CD4-positive, alpha-beta T cell treated with Interleukin-10 for 1 hour (primary cell): ENCODE measurements around the gene CD53.
"Not testable (repeated sequence)": the region's sequence is repeated elsewhere in the genome, so short reads cannot be mapped to it uniquely, and the experiment has no call there.

ENCODE experiments used
- DNase-seq: peaks from one replicate; pipeline ENCODE4 v3.0.0-alpha.2; 2020

CD53 gene, protein sequence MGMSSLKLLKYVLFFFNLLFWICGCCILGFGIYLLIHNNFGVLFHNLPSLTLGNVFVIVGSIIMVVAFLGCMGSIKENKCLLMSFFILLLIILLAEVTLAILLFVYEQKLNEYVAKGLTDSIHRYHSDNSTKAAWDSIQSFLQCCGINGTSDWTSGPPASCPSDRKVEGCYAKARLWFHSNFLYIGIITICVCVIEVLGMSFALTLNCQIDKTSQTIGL

DNA sequence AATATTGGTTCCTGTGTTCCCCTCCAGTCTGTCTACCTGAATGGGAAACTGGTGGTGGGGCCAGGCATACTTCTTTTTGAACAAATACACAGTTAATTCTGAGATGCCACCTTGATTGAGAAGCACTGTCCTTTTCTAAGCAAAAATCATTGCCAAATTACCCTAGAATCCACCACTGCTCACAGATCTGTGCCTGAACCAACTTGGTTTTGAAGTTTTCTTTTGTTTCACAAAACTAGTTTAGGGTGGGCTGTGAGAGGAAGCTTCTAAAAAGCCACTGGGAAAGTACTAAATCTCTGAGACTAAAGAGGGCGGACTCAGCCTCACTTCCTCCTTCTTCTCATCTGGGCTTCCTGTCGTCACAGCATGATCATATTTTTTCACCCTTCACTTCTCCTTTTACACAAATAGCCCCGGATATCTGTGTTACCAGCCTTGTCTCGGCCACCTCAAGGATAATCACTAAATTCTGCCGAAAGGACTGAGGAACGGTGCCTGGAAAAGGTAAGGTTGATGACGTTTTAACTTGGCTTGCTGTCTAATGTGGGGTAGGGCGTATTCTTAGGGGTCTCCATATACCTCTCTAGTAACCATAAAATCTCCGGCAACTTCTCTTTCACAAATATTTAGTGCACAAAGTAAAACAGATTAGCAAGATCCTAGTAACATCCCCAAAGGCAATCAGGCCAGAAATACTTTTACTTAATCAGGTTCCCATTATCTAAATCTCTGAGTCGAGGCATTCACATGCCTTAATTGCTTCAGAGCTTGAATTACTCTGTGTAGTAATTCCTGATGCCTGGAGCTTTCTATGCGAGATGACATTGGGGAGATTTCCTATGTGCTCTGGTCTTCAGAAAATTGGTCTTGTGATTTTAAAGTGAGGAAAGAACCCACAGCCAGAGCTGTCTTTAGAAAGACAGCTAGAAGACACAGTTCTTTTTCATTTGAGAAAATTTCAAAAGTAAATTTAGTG is at the start of gene CD53:
TSS of gene CD53 (plus strand) at position 404 of the 976 bp plus-strand sequence. CDS start 18,261 bp downstream, outside the sequence.
- DNase-seq = peak; percentile 84

DNA sequence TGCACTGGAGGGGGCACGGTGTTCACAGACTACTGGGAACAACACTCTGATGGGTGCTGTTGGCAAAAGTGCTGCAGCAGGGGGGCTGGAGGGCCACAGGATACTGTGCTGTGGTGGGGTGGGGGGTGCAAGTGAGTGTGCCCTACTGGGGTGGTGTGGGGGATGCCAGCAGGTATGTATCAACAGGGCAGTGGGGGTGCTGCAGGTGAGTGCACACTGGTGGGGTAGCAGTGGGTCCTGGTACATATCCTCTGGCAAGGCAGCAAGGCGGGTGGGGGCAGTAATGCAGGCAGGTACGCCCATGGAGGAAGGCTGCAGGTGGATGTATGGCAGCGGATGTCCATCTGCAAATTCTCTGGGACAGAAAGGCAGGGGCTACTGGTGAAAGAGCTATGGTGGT is 48.8 kb upstream of the CD53 start:
- DNase-seq = no peak

DNA sequence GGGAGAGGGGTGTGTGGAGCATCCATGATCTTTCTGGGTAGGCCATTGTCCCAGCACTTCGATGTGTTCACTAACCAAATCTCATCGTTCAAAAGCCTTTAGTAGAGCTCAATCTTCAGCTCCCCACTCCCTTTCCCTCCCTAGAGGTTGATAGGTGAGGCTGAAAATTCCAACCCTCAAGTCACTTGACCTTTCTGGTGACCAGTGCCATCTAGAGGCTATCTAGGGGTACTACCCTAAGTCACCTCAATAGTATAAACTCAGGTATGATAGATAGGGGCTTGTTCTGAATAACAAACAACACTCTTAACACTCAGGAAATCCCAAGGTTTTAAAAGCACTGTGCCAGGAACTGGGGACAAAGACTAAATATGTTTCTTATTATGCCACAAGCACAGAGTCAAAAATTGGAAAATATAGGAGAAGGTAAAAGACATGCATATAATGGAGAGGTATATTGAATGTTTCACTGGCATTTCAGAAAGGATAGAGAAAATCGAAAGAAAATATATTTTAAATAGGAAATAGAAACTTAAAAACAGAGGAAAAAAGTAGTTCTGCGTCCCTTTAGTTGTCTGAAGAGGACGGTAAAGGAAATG is 42.9 kb upstream of the CD53 start:
- peak; percentile 72 for DNase-seq

DNA sequence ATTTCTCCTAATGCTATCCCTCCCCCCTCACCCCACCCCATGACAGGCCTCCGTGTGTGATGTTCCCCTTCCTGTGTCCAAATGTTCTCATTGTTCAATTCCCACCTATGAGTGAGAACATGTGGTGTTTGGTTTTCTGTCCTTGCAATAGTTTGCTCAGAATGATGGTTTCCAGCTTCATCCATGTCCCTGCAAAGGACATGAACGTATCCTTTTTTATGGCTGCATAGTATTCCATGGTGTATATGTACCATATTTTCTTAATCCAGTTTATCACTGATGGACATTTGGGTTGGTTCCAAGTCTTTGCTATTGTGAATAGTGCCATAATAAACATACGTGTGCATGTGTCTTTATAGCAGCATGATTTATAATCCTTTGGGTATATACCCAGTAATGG is 39.2 kb upstream of the CD53 start:
- DNase-seq = not testable (repeated sequence)

DNA sequence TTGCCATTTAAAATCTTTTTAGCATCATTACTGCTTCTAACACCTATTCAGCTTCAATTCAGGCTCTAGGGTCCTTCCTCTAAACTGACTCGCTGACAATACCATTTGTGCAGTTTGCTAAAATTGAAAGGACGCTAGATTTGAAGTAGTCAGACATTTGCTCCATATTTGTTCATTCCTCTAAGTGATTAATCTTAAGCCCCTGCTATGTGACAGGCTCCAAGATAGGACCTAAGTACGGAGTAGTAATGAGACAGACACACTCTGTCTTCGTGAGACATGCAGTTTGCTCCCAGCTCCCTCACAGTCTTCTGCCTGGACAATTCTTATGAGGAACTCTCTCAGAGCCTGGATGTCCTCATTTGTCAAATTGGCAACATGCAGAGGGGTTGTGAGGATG is 26.1 kb upstream of the CD53 start:
- no peak for DNase-seq

DNA sequence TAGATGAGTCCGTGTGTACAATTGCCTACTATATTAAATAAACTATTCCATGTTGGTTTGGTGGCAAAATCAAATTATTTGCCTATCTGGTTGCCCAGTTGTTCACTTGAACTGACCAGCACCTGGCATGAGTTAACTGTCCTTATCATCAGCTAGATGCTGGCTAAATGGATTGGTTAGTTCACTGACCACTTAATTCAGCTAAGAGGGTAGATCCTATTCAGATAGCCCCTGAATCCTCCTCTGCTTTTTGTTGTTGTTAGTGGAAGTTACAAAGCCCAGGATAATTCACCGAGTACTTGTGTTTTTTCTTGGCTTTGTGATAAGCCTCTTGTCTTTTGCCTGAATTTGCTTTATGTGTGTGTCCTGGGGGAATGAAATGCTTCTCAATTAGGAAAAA is 22.8 kb upstream of the CD53 start:
- no peak for DNase-seq

DNA sequence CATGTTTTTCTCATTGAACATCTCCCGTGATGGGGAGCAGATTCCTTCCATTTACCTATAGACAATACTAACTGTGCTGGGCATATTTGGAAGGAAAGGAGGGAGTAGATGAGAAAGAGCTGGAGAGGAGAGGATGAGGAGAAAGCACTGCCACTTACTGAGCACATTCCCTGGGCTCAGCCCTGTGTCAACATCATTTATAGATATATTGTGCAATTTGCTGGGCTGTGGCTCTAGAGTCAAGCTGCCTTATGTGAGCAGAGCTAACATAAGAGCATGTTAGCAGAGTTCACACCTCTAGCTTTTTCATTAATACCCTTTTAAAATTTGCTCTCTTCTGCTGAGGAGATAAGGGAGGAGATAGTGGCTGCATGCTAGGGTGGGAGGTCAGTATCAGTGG is 22.3 kb upstream of the CD53 start:
- no peak for DNase-seq

DNA sequence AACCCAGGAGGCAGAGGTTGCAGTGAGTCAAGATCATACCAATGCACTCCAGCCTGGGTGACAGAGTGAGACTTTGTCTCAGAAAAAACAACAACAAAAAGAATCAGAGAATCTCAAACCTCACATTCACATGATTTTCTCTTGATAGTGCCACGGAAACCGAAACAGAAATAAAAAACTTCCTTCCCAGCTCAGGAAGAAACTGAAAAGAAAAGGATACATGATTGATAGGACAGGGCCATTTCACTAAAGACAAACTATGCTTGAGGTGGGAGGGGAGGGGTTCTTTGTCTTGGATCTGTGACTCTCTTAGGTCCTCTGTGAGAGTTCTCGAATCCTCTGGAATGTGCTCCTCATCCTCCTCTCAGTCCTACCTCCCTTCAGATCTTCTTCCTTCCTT is 19.8 kb upstream of the CD53 start:
- no peak for DNase-seq

DNA sequence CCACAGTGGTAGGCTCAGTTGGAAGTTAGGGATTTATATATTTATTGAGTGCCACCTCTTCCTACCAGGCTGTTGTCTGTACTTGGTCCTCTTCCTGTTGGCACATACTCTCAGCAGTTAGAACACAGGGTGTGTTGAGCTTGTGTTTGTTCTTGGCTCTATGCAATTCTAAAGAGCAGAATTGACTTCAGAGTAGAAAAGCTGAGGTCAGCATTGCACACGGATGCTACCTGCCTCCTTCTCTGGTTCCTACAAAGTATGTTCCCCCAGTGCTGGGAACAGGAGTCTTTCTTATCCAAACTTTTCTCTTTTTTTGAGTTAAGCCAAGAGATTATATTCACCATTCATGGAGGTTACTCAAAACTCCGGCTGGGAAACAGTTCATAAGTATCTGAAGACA is 16.5 kb upstream of the CD53 start:
- DNase-seq = no peak

DNA sequence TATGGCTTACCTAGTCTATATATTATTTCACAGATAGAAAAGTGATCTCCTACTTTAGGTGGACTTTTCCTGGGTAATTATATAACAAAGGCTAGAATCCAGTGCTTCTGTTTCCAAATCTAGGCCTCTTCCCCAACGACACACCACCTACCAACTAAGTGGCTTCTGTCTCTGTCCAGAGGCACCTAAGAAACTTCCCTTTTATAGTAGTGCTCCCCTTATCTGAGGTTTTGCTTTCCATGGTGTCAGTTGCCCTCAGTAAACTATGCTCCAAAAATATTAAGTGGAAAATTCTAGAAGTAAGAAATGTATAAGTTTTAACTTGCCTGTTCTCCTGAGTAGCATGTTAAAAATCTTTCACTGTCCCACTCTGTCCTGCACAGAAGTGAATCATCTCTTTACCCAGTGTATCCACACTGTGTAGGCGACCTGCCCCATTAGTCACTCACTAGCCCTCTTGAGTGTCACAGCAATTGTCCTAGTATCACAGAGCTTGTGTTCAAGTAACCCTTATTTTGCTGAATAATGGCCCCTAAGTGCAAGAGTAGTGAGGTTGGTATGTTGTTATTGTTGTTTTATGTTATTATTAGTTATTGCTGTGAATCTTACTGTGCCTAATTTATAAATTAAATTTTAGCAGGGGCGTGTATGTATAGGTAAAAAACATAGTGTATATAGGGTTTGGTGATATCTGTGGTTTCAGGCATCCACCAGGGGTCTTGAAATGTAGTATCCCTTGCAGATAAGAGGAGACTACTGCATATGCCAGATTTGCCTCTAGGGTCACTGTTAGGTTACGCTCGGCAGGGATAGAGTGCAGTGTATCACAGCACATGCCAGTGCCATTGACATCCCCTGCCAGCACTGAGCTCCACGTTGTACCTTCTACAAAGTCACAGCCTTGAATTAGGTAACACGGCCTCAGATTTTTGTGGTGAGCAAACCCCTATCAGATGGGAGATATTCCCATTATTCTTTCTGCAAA is 14.7 kb upstream of the CD53 start:
- no peak for DNase-seq

DNA sequence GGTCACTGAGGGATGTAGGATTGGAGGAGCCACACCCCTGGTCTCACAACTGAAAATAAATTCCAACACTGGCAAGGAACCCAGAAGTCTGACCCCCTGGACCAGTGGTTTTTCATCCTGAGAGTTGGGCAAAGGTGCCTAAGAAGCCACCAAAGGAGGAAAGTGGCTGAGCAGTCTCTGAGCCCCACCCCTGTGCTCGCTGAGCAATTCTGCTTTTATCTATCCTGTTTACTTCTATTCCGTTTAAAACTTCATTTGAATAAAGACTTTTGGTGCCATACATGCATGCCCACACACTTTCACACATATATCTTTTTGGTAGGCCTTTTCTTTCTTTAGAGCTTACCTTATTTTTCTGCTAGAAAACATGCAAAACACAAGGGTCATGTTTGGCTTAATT is 13.9 kb upstream of the CD53 start:
- DNase-seq = no peak

DNA sequence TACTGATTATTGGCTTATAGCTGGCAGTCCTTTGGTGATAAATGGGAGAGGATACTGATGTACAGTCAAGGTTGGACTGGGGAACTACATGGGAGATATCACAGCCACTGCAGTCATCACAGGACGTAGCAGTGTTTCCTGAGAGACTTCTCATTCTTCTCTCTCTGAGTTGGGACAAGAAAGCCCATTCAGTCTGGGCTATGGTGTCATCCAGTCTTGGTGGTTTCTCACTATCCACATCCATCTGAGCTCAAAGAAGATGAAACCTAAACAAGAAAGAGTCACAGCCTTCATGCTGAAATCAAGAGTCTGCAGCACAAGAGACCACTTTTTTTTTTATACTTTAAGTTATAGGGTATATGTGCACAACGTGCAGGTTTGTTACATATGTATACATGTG is 12.8 kb upstream of the CD53 start:
- no peak for DNase-seq

DNA sequence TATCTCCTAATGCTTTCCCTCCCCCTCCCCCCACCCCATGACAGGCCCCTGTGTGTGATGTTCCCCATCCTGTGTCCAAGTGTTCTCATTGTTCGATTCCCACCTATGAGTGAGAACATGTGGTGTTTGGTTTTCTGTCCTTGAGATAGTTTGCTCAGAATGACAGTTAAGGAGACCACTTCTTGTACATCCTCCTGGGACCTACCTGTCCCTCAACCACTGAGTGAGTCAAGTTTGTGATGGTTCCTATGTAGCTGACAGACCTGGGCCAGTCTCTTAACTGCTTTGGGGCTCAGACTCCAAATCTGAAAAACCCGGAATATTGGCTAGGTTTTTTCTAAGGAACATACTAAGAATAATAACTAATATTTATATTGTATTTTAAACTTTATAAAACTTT is 12.3 kb upstream of the CD53 start:
- DNase-seq = not testable (repeated sequence)

DNA sequence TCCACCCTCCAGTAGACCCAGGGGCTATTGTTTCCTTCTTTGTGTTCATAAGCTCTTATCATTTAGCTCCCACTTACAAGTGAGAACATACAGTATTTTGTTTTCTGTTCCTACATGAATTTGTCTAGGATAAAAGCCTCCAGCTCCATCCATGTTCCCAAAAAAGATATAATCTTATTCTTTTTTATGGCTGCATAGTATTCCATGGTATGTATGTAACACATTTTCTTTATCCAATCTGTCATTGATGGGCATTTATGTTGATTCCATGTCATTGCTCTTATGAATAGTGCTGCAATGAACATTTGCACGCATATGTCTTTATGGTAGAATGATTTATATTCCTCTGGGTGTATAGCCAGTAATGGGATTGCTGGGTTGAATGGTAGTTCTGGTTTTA is 11.0 kb upstream of the CD53 start:
- DNase-seq = not testable (repeated sequence)

DNA sequence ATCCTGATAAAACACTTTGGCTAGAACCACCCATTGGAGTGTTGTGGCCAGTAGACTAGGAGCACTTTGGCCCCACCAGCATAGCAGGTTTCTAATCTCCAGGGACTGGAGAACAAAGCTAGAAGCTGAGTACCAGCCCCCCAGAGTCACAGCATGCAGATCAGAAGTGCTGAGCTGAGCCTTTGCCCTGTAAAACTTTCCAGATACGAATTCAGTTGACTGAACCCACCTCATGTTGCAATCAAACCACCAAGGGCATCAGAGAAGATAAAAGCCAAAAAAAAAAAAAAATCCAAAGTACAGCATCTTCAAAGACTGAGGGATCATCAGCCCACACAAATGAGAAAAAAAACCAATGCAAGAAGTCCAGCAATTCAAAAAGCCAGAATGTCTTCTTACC is 8.7 kb upstream of the CD53 start:
- DNase-seq = no peak

DNA sequence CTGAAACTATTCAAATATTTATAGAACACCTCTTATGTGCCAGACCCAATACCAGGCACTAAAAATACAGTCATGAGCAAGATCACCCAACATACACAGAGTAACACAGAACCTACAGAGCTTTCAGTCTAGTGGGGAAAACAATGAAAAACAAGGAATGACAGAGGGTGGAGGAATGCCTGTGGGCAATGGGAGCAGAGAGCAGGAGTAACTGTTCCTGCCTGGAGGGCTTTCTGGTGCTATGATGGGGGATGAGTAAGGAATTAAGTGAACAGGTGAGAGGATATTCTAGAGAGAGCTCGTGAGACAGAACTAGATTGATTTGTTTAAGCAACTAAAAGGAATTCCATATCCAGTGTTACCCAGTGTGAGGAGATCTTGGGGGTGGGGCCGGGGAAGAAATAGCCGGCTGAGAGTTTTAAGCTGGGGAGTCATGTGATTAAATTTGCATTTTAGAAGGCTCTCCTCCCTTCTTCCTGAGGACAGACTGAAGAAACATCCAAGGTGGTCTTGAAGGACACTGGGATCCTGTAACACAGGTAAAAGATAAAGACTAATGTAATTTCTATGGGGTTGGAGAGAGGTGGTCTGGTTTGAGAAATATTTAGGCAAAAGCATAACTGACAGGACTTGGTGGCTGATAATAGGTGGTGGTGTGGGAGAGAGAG is 2.1 kb upstream of the CD53 start:
- no peak for DNase-seq

DNA sequence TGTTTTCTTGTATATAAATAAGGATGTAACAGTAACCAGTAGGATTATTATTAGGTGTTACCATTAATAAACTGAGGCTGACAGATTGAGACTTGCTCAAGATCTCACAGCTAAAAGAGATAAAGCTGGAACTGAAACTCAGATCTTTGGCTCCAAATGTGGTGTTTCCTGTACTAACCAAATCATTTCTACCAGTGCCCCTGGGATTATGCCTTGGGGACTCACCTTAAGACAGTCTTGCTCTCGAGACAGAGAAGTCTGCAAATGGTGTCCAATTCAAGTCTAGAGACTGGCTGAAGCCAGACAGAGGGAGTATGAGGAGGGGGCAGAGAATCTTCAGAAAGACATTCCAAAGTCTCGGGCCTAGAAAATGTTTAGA is 593 bp upstream of the CD53 start:
- DNase-seq = peak; percentile 29

DNA sequence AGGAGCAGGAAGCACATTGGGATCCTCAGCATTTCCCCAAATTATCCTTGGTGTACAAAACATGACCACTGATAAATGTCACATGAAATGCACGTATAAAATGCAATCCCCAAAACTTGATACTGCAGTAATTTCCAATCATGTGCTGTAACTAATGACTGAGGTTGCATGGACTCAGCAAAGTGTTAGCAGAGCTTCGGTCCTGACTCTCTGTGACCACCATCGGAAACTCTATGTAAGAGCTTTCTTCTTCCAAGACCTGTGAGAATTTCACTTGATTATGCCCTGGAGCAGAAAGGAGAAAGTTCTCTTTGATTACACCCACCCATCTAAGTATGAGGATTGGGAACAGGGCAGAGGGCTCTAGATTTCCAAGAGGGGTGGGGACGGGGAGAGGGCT is 908 bp downstream of the CD53 start:
- no peak for DNase-seq

DNA sequence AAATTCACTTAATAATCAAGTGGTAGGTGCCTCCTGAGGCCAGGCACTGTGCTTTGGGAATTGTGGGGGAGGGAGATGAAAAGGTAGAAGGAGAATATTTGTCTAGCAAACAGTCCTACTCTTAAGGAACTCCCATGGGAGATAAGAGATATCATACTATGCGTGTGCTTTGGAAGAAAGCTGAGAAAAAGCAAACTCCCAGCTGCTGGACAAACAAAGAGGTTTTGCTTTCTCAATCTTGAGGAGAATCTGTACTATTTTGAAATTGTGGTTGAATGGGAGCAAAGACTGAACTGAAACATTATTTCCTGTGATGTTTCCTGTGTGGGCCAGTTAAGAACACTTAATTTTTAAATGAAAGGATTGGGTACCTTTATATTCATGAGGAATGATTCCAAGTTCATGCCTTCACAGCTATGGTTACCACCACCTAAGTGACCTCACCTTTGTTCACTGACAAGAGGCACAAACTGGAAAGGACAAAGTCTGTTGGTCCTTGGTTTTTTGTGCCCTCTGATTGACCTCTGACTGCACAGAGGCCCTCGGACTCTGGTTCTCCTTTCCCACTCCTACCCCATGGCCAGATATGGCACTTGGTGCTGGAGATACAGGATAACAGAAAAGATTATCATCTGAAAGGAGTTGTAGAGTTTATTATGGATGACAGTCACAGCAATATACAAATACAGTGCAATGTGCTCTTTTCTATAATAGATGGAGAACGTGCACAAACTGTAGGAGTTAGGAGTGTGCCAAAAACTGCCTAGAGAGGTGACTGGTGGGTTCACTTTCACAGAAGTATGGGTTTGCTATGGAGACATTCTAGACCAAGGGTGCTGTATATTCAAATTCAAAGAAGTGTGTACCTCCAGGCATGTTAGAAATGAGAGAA is 1.6 kb downstream of the CD53 start:
- peak; percentile 55 for DNase-seq

DNA sequence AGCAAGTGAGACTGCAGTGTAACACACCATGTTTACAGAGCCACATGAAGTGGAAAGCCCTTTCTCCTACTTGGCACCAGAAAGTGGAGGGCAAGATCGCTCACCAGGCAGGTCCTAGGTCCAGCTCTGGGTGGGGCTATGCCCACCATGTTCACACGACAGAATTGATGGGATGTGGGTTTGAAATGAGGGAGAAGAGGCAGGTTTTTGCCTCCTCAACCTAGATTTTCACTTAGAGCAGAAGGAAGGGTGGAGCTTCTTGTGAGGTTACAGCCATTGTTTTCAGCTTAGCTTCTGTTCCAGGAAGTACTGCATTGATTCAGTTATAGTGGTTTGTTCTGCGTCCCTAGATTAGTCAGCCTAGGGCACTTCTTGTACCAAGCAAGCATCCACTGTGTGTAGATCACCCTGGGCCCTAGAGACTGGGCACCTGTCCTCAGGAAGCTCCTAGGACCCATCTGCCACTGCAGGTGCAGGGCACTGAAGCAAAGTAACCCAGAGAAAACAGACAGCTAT is 2.3 kb downstream of the CD53 start:
- DNase-seq = peak; percentile 74
